Measurements from ENCODE around the gene CBLL1. TPM values are rescaled to one million over a fixed set of nuclear protein-coding genes. Genes with fewer than 3 reads are reported as not detected.

The CBLL1 gene, protein sequence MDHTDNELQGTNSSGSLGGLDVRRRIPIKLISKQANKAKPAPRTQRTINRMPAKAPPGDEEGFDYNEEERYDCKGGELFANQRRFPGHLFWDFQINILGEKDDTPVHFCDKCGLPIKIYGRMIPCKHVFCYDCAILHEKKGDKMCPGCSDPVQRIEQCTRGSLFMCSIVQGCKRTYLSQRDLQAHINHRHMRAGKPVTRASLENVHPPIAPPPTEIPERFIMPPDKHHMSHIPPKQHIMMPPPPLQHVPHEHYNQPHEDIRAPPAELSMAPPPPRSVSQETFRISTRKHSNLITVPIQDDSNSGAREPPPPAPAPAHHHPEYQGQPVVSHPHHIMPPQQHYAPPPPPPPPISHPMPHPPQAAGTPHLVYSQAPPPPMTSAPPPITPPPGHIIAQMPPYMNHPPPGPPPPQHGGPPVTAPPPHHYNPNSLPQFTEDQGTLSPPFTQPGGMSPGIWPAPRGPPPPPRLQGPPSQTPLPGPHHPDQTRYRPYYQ
- polyA plus RNA-seq (ENCODE audit: insufficient read length in 3 of 3) = 10 to 100 TPM; 29.8 to 34.0 (median 31.8) TPM

DNA sequence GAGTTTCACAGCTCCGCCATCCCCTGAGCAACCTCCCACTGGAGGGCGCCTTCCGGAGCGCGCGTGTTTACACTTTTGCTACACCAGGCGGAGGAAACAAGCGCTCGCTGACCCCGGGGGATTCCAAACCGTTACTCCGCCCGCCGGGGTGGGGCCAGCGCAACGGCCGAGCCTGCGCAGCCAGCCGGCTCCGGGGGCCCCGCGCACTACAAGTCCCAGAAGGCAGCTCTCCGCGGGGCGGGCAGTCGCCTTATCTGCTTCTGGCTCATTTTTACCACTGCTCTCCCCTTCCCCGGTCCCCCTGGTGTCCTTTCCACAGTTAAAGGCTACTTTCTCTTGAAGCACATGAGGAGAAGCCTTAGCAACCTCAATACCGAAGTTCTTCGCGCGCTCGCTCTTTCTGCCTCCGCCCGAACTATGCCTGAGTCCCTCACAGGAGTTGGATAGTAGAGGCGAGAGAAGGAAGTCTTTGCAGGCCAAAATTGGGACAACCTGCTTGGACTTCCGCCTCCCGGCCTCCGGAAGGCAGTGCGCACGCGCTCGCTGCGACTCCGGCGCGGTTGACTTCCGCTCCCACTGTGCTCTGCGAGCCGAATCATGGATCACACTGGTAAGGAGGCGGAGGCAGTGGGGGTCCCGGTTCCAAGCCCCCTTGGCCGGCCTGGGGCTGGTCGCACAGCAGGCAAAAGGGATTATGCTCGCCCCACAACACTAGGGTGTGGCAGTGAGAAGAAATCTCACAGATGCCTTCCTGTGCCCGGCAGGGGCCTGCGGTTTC lies at the start of gene CBLL1:
Gene CBLL1, plus strand, starts transcription at position 576 of the 778 bp plus-strand sequence. Its CDS starts 22 bp downstream, at position 598.
- DNase-seq (ENCODE audit: low read depth in 3 of 3, low spot score in 2 of 3) = peak; percentile 90 to 92 (median 92)

DNA sequence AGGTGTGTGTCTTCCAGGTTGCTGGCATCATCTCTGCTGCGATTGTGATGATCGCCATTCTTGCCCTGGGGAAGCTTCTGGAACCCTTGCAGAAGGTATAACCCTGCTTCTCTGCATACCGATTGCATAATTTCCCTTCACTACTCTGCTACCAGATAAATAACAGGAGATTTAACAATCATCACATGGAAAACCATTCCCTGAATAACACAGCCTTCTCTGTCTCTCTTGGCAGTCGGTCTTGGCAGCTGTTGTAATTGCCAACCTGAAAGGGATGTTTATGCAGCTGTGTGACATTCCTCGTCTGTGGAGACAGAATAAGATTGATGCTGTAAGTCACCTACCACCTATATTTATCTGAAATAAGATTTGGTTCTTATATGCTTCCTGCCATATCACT lies 49.6 kb upstream of the CBLL1 start:
- no peak for DNase-seq (ENCODE audit: low read depth in 3 of 3, low spot score in 2 of 3)

DNA sequence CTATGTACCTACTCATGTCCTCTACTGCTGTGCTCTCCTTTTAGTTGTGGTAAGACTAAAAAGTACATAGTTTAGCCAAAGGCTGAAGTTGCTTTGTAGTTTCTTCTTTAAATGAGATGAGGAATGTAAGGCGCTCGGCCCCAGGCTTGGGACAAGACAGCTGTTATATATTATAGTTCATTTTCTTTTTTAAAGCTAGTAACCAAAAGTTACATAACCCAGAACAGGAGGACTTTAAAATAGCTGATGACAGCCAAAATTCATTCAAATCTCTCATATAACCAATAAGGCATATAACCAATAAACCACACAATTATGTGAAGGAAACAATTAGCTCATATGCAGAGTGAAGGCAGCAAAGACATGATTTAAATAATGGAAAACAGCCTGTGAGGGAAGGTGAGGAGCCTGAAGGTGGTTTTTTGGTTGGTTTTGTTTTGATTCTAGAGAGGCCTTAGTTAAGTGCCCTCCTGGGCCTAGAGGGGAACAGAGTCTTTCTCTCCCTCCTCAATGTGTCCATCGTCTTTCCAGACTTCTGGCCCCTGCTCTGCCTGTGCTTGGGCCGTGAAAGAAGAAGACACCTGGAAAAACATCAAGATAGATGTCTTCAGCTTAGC lies 47.5 kb upstream of the CBLL1 start:
- no peak for DNase-seq (ENCODE audit: low read depth in 3 of 3, low spot score in 2 of 3)

DNA sequence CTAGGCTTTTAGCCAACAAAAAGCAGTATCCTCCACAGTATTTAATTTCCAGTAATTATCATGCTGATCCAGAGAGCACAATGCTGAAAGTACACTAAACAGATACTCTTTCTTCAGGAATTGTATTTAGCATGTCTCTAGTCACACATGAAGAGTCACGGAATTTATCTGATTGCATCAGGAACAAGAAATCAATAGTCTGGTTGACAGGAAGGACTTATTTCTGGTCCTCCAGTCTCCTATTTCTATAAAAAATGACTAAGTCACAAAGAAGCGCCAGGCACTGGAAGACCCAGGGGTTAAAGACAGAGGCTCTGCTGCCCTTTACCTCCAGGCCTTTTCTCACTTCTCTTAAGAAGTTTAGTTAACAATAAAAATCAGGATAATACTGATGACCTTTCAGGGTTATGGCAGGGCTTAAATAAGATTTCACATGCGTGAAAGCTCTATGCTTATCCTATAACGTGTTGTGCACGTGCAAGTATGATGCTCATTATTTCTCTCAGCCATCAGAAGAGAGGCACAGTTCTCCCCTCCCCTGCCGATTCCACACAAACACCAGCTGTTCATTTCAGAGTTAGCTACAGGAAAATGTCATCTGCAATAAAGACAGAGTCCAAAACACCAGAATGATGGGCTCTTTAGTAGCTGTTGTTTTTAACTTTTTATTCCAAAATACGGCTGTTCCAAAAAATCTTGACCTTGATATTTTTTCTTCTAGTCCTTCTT lies 46.5 kb upstream of the CBLL1 start:
- no peak for DNase-seq (ENCODE audit: low read depth in 3 of 3, low spot score in 2 of 3)

DNA sequence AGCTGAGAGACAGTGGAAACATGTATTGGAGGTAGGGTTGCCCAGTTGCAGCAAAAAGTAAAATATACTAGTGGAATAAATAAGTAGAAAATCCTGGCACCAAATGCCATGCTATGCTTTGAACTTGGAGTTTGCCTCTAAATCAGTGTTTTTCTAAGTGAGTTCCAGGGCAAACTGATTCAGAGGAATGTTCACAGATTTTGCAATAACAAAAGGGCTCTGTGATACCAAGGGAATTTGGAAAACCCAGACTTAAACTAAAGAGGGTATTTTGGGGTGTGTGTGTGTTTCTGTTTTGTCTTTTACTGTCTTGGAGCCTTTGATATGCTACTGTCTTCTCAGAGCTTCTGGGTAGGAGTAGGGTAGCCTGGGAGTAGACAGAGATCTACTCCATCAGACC lies 43.4 kb upstream of the CBLL1 start:
- no peak for DNase-seq (ENCODE audit: low read depth in 3 of 3, low spot score in 2 of 3)

DNA sequence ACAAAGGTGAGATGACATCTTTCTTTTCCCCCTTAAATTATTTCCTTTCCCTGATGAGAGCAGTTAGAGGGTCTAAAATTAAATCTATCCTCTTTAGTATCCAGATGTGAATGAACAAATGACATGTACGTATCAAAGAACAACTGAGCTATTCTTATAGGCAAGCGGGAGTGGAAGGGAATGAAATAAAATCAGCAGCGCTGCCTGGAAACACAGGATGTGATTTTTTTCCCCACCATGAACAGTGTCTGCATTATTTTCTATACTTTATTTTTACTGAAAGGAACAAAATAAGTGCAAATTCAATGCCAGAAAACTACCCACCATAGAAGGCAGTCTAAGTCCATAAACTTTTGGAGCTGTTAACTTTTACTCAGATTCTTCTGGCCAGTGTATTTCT lies 42.8 kb upstream of the CBLL1 start:
- no peak for DNase-seq (ENCODE audit: low read depth in 3 of 3, low spot score in 2 of 3)

DNA sequence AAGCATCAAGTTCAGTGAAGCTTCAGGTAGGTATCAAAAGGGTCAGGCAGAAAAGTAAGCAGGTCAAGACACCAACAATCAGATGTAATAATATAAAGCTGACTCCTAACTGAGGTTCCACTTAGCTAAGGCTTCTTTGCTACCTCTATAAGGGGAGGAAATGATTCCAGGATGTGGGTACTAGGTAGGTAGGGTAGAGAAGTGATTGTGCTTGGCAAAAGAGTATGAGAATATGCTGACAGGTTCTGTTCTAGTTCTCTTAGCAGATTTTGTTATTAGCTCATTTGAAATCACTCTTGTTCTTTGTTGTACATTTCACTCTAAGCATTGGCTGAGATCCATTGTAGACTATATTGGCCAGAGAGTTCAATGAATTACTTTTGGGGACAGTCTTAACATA lies 40.7 kb upstream of the CBLL1 start:
- no peak for DNase-seq (ENCODE audit: low read depth in 3 of 3, low spot score in 2 of 3)

DNA sequence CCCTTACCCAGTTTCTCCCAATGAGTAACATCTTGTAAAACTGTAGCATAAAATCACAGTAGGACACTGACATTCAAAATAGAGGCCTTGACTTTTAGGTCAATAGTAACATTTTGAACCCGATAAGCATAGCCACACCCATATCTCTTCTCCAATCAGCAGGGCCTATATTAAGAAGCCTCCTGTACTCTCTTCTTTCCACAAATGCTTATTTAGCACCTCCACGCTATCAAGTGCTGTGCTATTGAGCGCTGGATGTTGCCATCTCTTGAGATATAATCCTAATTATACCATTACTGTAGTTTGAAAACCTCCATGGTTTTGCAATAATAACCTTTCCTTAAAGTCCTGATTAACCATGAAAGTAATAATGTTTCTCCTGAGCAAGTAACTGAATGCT lies 40.1 kb upstream of the CBLL1 start:
- no peak for DNase-seq (ENCODE audit: low read depth in 3 of 3, low spot score in 2 of 3)

DNA sequence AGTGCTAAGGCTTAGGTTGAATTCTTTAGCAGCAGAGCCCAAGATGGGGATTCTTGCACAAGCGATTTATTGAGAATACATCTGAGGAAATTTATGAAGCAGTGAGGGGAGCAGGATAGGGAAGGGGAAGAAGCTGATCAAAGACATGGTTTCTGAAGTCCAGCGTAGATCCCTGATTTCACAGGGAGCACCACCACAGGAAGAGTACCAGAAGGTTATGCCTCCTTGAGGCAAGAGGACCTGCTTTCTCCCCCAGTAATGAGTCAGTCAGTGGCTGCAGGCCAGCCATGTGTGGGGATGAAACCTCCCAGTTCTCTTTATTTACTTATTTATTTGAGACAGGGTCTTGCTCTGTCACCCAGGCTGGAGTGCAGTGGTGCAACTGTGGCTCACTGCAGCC lies 35.0 kb upstream of the CBLL1 start:
- no peak for DNase-seq (ENCODE audit: low read depth in 3 of 3, low spot score in 2 of 3)

DNA sequence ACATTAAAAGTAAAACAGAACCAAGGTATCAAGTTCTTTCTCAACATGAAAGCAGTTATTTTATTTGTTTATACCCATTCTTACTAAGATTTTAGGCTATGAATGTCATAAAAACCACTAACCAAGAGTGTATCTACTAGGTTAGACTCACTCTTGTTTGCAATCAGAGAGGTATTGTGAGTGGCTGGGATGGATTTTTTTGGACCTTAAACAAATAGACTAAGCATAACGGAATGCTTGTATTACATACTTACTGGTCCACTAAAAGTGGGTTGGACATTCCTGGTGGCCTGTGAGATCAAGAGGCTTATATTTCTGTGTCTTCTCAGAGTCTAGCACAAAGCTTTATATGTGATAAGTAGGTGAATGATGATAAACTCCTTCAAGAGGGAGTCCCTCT lies 32.6 kb upstream of the CBLL1 start:
- DNase-seq (ENCODE audit: low read depth in 3 of 3, low spot score in 2 of 3) = no peak

DNA sequence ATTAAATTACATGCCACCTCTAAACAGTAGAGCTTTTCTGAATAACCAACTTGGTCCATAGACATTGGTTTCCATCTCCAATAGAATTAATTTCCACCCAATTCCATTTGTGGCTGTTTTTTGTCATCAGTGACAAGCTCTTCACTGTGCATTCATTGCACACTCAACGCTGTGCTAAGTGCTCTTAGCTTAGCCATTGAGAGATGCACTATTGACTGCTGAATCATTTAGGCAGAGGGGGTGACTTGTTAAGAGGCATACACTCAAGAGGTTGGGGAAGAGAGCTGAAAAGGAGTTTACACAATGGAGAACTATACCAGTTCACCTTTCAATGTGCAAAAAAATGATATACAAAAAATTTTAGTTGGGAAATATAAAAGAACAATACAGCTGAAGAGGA lies 31.9 kb upstream of the CBLL1 start:
- DNase-seq (ENCODE audit: low read depth in 3 of 3, low spot score in 2 of 3) = no peak

DNA sequence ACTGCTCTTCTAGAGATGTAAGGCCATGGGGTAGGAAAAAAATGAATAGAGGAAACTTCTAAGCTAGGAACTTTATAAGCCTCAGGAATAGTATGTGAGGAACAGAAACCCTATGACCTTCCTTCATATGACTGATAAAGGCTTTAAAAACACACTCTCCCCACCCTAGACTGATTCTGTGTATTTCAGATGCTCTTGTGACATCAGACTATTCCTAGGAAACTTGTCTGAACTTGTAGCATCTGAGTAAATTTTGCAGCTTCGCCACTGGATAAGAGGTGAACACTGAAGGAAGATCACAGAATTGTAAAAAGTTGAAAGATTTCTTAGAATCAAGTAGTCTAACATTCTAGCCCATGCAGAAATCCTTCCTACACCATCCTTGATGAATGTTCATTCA lies 31.0 kb upstream of the CBLL1 start:
- DNase-seq (ENCODE audit: low read depth in 3 of 3, low spot score in 2 of 3) = no peak

DNA sequence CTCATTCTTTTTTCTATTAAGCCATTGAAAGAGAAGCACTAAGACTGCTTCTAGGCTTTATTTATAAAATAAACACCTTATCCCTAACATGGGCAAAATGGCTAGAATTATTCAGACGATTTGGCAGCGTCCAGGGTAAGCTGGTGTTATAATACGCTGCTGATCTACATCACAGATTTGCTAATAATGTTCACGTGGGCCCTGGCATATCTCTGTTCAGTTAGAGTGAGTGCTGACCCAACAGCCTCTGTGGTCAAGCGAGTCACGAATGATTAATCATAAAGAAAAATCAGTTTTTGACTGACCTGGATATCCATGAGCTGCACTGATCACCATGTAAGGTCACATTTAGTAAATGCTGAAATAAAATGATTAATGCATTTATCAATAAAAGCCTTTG lies 28.4 kb upstream of the CBLL1 start:
- DNase-seq (ENCODE audit: low read depth in 3 of 3, low spot score in 2 of 3) = no peak

DNA sequence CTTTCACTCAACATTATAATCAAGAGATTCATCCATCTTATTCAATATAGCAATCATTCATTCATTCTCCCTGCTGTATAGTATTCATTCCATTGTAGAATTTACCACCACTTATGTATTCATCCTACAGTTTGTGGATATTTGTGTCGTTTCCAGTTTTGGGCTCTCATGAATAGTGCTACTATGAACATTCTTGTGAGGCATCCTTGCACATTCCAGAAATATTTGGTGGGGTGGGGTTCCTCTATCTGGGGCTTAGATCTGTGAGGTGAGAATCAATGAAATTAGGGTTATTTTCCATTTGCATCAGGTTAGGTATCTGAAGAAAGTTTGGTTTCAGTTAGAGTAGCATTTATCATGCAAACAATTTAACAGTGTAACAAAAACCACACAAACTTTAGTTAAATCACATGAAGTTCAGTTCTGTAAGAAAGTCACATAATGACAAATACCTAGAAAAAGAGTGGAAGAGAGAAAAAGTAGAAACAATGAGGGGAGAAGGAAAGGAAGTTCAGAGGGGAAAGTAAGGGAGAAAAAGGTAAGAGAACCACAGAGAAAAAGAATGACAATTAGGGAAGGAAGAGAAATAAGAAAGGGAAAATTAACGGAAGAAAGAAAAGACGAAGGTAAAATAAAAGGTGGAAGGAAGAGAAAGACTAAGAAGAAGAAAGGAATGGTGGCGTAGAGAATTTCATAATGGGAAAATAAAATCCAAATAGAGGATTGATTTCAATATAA lies 25.3 kb upstream of the CBLL1 start:
- DNase-seq (ENCODE audit: low read depth in 3 of 3, low spot score in 2 of 3) = no peak

DNA sequence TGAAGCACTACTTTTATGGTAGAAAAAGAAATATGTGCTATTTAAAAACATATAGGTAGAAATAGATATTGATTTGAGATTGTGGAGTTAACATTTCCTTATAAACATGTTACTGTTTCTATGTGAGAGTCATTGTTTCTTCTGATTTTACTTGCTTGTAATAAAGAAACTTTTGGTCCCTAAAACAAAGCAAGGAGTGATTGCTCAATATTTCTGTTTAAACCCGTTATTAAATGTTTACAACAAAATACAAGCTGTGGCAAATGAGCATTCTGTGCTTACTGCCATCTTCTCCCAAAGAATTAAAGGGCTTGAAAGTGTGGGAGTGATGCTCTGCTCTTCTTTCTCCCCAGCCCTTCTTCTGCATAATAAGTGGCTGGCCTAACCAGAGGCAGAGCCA lies 22.7 kb upstream of the CBLL1 start:
- no peak for DNase-seq (ENCODE audit: low read depth in 3 of 3, low spot score in 2 of 3)

DNA sequence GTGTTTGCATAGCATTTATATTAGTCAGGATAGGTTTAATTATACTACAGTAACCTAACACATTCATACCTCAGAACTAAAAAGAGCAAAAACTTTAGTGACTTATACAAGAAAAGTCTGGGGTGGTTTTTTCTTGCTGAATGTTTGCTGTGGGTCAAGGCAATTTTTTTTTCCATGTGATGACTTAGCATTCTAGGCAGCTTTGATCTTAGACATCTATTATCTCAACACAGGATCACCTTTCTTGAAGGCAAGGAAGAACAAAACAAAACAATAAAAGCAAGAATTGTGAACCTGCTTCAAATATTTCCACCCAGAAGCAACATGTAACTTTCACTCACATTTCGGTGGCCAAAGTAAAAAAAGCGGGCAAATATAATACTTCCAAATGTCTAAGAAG lies 20.7 kb upstream of the CBLL1 start:
- DNase-seq (ENCODE audit: low read depth in 3 of 3, low spot score in 2 of 3) = no peak

DNA sequence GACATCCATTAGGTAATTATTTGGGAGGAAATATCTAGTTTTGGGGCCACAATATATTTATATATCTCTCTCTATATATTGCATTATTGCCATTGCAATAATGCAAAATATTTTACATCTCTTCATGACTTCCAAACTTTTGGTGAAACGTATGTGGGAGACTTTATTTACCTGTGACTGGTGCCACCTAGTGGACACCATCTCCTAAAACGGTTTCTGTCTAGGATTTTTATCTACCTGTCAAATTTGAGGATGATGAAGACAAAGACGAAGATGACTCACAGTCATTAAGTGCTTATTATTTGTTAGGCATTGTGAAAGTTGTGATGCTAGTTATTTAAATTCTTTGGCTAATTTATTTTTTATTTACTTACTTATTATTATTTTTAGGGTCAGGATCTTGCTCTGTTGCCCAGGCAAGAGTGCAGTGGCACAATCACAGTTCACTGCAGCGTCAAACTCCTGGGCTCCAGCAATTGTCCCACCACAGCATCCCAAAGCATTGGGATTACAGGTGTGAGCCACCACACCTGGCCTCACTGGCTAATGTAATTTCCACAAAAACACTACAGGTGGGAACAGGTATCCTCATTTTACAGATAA lies 18.7 kb upstream of the CBLL1 start:
- peak; percentile 20 to 31 (median 21) for DNase-seq (ENCODE audit: low read depth in 3 of 3, low spot score in 2 of 3)

DNA sequence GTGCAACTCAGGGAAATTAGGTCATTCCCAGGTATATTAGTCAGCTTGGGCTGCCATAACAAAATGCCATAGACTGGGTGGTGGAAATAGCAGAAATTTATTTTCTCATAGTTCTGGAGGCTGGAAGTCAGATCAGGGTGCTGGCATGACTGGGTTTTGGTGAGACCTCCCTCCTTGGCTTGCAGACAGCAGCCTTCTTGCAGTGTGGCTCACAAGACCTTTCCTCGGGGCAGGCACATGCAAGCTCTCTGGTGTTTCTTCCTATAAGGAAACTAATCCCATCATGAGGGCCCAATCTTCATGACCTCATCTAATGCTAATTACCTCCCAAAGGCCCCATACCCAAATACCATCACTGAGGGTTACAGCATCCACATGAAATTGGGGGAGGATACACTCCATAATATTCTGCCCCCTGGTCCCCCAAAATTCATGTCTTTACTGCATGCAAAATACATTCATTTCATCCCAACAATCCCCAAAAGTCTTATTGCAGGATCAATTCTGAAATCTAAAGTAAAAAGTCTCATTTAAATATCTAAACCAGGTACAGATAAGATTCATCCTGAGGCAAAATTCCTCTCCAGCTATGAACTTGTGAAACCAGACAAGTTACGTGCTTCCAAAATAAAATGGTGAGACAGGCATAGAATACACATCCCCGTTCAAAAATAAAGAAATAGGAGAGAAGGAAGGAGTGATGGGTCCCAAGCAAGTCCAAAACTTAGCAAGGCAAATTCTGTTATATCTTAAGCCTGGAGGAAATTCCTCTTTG lies 17.4 kb upstream of the CBLL1 start:
- no peak for DNase-seq (ENCODE audit: low read depth in 3 of 3, low spot score in 2 of 3)

DNA sequence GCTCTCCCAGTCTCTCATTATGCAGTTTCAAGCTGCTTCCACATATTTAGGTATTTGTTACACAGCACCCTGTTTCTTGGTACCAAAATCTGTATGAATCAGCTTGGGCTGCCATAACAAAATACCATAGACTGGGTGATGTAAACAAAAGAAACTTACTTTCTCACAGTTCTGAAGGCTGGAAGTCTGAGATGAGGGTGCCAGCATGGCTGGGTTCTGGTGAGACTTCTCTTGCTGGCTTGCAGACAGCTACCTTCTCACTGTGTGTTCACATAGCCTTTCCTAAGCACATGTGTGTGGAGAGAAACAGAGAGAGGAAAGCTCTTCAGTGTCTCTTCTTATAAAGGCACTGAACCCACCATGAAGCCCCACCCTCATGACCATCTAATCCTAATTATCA lies 15.7 kb upstream of the CBLL1 start:
- DNase-seq (ENCODE audit: low read depth in 3 of 3, low spot score in 2 of 3) = no peak

Measured in right renal cortex interstitium (tissue), 3 donors.